Stimulated activated CD8-positive, alpha-beta memory T cell treated with anti-CD3 and anti-CD28 coated beads, Interleukin-15, amount 100 ng/mL, for 48 hours (primary cell): ENCODE data around the gene KCNJ14.
A peak's percentile ranks its signal among the peaks of the same experiment; 100 is the strongest.
"Not testable (repeated sequence)": the region's sequence is repeated elsewhere in the genome, so short reads cannot be mapped to it uniquely, and the experiment has no call there.

ENCODE experiments used
- DNase-seq, 2 donors: peaks; one replicate each; pipeline ENCODE4 v3.0.0-alpha.2; 2020; ENCODE audit warnings: low read depth in 2 of 2

The KCNJ14 gene

GRCh38 chr19:48471836-48472235 is 16.5 kb downstream of the KCNJ14 start:
- DNase-seq, result no peak

GRCh38 chr19:48473161-48473966 is 18.0 kb downstream of the KCNJ14 start:
- DNase-seq, result no peak

DNA sequence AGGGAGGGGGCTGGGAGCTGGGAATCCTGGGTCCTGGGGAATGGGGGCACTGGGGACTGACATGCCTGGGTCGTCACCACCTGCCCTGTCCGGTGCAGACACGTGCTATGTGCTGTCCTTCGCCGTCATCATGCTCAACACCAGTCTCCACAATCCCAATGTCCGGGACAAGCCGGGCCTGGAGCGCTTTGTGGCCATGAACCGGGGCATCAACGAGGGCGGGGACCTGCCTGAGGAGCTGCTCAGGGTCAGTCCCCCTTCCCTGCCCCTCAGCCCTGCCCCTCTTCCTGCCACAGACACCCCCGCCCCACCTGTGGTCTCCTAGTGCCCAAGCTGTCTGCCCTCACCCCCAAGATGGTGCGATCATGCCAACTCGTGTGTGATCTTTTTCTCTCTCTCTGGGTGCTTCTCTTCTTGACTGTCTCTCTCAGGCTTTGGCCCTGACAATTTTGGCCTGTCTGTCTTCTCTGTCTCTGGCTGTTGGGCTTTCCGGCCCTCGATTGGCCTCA is 18.8 kb downstream of the KCNJ14 start:
- DNase-seq, result no peak

GRCh38 chr19:48475369-48476068 is 20.1 kb downstream of the KCNJ14 start:
- no peak for DNase-seq

- DNase-seq, result no peak
Observed at GRCh38 chr19:48476176-48476575, 20.8 kb downstream of the KCNJ14 start.

DNA sequence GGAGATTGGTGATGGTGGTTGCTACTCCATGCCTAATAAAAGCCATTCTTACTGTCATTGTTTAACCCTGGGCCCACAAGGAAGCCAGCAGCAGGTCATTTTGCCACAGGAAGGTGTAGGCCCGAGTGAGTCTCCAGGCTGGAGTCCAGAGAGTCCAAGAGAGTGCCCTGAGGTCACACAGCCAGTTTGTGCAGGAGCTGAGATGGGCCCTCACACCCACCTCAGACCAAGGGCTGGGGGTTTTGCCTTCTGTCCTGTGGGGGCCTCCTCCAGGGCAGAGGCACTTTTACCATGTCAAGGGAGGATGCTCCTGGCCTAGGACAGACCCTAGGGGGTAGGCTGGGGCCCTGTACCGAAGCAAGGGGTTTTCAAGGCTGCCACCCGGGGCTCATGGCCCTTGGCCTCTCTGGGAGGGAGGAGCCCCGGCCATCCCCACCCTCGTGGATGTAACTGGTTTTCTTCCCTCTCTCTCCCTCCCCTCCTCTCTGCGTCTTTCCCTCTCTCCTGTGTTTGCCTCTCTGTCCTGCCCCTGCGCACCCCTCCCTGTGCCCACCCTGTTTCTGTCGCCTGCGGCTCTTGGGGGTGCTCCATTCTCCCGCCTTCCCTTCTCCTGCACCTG is 21.8 kb downstream of the KCNJ14 start:
- DNase-seq, result no peak

DNA sequence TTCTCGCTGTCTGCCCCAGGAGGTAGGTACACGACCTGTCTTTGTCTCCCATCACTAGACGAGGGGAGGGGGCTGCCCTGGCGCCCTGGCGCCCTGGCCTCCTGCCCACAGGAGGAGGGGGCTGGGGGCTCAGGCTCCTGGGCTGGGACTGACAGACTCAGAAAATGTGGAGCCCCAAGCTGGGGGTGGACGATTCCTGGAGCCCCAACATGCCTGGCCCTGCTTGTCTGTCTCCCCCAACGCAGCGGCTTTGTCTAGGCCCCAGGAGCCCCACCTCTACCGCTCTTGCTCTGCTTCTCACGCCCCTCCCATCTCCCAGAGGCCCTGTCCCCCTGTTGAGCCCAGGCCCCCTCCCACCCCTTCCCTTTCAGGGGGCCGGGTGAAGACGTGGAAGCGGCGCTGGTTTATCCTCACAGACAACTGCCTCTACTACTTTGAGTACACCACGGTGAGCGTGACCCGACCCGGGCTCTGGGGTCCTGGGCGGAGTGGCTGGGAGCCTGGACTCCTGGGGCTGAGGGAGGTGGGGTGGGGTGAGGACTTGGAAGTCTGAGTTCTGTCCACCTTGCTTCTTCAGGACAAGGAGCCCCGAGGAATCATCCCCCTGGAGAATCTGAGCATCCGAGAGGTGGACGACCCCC is 22.4 kb downstream of the KCNJ14 start:
- DNase-seq, result no peak

DNA sequence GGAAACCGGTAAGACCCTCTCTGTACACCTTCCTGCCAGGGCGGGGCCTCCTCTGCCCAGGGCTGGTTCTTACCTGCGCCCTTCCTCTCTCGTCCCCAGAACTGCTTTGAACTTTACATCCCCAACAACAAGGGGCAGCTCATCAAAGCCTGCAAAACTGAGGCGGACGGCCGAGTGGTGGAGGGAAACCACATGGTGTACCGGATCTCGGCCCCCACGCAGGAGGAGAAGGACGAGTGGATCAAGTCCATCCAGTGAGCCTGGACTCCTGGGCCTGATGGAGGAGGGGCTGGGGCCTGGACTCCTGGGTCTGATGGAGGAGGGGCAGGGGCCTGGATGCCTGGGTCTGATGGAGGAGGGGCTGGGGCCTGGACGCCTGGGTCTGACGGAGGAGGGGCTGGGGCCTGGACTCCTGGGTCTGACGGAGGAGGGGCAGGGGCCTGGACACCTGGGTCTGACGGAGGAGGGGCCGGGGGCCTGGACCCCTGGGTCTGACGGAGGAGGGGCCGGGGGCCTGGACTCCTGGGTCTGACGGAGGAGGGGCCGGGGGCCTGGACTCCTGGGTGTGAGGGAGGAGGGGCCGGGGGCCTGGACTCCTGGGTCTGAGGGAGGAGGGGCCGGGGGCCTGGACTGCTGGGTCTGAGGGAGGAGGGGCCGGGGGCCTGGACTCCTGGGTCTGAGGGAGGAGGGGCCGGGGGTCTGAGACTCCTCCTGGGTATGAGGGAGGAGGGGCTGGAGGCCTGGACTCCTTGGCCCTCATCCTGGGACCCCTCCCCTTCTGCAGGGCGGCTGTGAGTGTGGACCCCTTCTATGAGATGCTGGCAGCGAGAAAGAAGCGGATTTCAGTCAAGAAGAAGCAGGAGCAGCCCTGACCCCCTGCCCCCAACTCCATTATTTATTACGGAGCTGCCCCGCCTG is 23.2 kb downstream of the KCNJ14 start:
- no peak for DNase-seq

DNA sequence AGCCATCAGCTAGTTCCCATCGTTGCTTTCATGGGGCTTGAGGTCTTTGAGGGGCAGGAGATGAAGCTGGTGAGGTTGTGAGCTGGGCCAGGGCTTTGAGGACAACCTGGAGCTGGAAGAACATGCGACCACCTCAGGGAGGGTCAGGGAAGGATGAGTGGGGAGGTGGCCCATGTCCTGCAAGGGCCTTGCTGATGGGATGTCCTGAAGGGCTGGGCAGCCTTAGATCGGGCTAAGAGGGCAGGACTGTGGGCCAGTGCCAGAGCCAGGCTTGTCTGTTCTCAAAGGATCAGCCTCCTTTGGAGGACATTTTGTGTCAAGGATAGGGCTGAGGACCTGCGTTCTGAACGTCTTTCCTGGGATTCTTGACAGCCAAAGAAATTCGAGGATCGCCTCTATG is 24.3 kb downstream of the KCNJ14 start:
- no peak for DNase-seq

GRCh38 chr19:48480183-48480557 is 24.8 kb downstream of the KCNJ14 start:
- DNase-seq, result no peak

DNA sequence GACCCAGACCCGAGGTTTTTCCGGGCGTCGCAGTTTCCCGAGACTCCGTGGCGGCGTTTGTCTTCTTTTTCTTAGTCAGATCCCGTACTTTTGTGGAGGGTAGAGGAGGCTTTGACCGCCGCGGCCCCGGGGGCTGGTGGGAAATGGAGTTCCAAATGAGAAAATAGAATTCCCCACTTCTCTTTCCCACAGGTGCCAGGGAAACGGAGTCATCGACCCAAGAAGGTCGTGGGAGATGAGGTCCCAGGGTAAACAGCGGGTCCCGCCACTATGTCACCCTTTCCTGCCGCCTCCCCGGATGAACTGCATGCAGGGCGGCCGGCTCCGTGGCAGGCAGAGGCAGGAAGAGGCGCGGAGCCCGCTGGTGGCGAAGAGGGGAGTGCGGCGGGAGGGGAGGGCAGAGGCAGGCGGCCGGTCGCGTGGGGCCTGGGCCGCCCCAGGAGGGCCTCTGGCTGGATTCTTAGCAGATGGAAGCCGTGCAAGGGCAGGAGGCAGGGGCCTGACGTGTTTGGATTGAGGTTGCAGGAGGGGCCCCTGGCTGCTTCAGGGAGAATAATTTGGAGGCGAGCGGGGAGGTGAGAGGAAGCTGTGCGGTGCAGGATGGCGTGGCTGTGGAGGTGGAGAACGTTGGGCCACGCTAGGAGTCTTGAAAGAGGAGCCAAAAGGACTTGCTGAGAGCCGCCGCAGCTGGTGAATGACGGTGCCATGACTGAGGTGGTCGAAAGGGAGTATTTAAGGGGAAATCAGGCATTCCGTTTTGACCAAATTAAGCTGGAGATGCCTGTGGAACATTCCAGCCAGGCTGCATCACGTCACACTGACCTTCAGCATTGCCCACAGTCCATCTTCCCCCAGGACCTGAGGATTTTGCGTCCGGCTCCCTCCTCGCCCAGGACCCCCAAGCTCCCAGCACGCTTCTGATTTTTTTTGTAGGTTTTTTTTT is 25.5 kb downstream of the KCNJ14 start:
- peak in 1 of 2 donors; percentile 31 for DNase-seq

GRCh38 chr19:48481846-48482639 is 26.7 kb downstream of the KCNJ14 start:
- no peak for DNase-seq

DNA sequence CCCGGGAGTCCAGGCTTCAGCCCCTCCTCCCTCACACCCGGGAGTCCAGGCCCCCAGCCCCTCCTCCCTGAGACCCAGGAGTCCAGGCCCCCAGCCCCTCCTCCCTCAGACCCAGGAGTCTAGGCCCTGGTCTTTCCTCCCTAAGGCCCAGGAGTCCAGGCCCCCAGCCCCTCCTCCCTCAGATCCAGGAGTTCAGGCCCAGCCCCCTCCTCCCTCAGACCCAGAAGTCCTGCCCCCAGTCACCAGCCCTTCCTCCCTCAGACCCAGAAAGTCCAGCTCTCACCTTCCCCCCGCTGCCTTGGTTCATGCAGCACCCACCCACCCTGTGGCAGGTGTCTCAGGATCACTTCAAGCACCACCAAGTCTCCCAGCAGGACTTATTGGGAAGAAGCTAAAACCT is 27.9 kb downstream of the KCNJ14 start:
- DNase-seq, result no peak

DNA sequence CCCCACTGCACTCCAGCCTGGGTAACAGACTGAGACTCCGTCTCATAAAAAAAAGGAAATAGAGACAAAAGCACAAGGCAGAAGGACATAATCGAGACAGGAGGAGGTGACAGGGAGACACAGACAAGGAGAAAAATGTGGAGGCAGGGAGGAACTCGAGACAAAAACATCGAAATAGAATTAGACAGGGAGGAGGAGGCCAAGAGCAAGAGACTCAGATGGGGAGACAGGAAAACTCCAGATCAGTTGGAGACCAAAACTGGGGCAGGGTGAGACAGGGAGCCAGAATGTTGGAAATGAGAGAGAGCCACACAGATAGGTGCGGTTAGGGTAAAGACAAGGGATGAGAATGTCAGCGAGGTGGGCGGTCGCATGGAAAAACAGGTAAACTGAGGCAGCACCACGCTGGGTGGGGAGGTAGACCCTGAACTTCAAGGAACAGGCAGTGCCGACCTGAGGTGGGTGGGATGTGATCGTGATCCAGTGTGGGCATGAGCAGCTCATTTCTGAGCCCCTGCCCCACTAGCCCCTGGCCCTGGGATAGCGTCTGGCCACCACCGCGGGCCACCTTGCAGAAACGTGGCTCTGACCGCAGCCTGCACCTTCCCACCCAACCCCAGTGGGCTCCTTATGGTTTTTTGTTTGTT is 29.0 kb downstream of the KCNJ14 start:
- no peak for DNase-seq

- no peak for DNase-seq
Observed at GRCh38 chr19:48484931-48485612, 29.7 kb downstream of the KCNJ14 start.

- not testable (repeated sequence) for DNase-seq
Observed at GRCh38 chr19:48486706-48487105, 31.3 kb downstream of the KCNJ14 start.

DNA sequence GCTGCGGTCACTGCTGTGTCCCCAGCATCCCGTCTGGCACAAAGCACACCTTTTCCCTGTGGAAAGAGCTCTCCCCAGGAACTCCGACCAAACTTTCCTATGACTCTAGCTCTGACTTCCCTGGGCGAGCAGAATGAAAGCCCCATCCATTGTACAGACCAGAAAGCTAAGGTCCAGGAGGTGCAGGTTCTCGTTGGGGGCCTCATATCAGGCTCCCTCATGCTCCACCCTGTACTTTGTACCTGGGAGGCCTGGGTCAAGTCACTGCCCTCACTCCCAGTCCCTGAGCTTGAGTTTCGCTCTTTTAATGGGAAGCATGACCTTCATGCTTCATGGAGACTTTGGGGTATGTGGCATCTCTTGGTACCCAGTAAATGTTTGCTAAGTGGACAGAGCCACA is 32.2 kb downstream of the KCNJ14 start:
- no peak for DNase-seq

- DNase-seq, result no peak
Observed at GRCh38 chr19:48487948-48488347, 32.6 kb downstream of the KCNJ14 start.
